ENCODE measurements around the gene LIF.

GRCh38 chr22:30294066-30294465, 47.5 kb upstream of the LIF start:
- TF ChIP-seq CTCF (IDR thresholded peaks at IDR 0.05; ENCODE audit: insufficient read depth, low read length, poor library complexity, severe bottlenecking): no peak
- TF ChIP-seq EZH2phosphoT487 (conservative IDR thresholded peaks at IDR 0.05; ENCODE audit: low read length): no peak
